IMR-90 (cell line): Measurements from ENCODE around the gene CCDC12.

Experiments used
- BHLHE40 ChIP-seq: fragments of 150-350 bp; IDR thresholded peaks from 2 replicates; pipeline ENCODE4 v1.6.1; 2016; ENCODE audit warnings: mild to moderate bottlenecking, low read depth, low read length
- CEBPB ChIP-seq: IDR thresholded peaks from 2 replicates; pipeline ENCODE4 v1.6.1; 2012; ENCODE audit warnings: low read depth, low read length, improper control_type of control experiment
- CHD1 ChIP-seq: IDR thresholded peaks from 2 replicates; pipeline ENCODE4 v1.6.1; 2012; ENCODE audit warnings: low read depth, low read length, improper control_type of control experiment
- CTCF ChIP-seq: conservative IDR thresholded peaks from 2 replicates; pipeline ENCODE4 v1.5.1; 2012; ENCODE audit warnings: mild to moderate bottlenecking, low read depth, low read length, improper control_type of control experiment
- MAFK ChIP-seq: IDR thresholded peaks from 2 replicates; pipeline ENCODE4 v1.6.1; 2012; ENCODE audit warnings: low read depth, low read length, improper control_type of control experiment
- MXI1 ChIP-seq: IDR thresholded peaks from 2 replicates; pipeline ENCODE4 v1.6.1; 2012; ENCODE audit warnings: low read depth, mild to moderate bottlenecking, low read length, moderate library complexity, borderline replicate concordance
- POLR2A ChIP-seq: IDR thresholded peaks from 2 replicates; pipeline ENCODE4 v1.6.1; 2012; ENCODE audit warnings: mild to moderate bottlenecking, low read depth, low read length
- RAD21 ChIP-seq: IDR thresholded peaks from 2 replicates; pipeline ENCODE4 v1.6.1; 2012; ENCODE audit warnings: low read length, improper control_type of control experiment
- RCOR1 ChIP-seq: IDR thresholded peaks from 2 replicates; pipeline ENCODE4 v1.6.1; 2012; ENCODE audit warnings: mild to moderate bottlenecking, low read length, improper control_type of control experiment; ENCODE audit not compliant: insufficient replicate concordance
- RFX5 ChIP-seq: IDR thresholded peaks from 2 replicates; pipeline ENCODE4 v1.8.0; 2012; ENCODE audit warnings: low read depth, mild to moderate bottlenecking, low read length, moderate library complexity
- SMC3 ChIP-seq: fragments of 150-350 bp; IDR thresholded peaks from 2 replicates; pipeline ENCODE4 v1.6.1; 2016; ENCODE audit warnings: low read depth, mild to moderate bottlenecking, antibody characterized with exemption, low read length, moderate library complexity
- USF2 ChIP-seq: fragments of 150-350 bp; IDR thresholded peaks from 2 replicates; pipeline ENCODE4 v1.6.1; 2017; ENCODE audit warnings: mild to moderate bottlenecking, antibody characterized with exemption, low read length, low read depth

GRCh38 chr3:46970391-46971091 lies 6.0 kb downstream of the CCDC12 start:
- no peak for TF ChIP-seq CTCF
- TF ChIP-seq RFX5 = no peak
- TF ChIP-seq POLR2A = no peak
- no peak for TF ChIP-seq RAD21
- no peak for TF ChIP-seq MAFK
- no peak for TF ChIP-seq SMC3
- no peak for TF ChIP-seq USF2
- no peak for TF ChIP-seq CEBPB
- no peak for TF ChIP-seq CHD1
- TF ChIP-seq MXI1 = no peak
- TF ChIP-seq RCOR1 = no peak
- TF ChIP-seq BHLHE40 = no peak
